ENCODE measurements around the gene MATN4.
A peak's percentile ranks its signal among the peaks of the same experiment; 100 is the strongest.
"Not testable (repeated sequence)": the region's sequence is repeated elsewhere in the genome, so short reads cannot be mapped to it uniquely, and the experiment has no call there.

Gene MATN4

DNA sequence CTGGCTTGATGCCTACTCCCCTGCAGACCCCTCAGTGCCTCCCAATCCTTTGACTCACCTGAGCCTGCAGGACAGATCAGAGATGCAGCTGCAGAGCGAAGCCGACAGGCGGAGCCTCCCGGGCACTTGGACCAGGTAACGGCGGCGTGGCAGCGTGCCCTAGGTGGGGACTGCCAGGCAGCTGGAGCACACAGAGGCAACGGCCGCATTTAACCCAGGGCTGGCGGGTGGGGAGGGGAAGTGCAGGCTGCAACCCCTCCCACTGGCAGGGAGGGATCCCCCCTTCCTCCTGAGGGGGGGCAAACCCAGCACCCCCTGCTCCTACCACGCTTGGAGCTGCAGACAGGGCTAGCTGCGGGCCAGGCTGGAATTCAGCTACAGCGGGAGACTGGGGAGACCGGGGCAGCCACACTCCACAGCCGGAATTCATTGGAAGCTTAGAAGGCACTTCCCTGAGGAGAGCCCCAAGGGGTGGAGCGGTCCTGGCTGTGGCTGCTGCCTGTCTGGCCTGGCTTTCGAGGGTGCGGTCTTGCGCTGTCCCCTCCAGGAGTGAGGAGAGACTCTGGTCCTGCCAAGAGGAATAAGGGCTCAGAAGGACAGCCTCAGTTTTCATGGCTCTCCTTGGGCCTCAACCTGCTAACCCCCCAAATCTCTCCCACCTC, at the start of gene MATN4:
TSS of gene MATN4 (minus strand) at position 183 of the 662 bp plus-strand sequence. CDS start 2,717 bp downstream, outside the sequence.
- no peak for DNase-seq (ENCODE audit: low read depth)

DNA sequence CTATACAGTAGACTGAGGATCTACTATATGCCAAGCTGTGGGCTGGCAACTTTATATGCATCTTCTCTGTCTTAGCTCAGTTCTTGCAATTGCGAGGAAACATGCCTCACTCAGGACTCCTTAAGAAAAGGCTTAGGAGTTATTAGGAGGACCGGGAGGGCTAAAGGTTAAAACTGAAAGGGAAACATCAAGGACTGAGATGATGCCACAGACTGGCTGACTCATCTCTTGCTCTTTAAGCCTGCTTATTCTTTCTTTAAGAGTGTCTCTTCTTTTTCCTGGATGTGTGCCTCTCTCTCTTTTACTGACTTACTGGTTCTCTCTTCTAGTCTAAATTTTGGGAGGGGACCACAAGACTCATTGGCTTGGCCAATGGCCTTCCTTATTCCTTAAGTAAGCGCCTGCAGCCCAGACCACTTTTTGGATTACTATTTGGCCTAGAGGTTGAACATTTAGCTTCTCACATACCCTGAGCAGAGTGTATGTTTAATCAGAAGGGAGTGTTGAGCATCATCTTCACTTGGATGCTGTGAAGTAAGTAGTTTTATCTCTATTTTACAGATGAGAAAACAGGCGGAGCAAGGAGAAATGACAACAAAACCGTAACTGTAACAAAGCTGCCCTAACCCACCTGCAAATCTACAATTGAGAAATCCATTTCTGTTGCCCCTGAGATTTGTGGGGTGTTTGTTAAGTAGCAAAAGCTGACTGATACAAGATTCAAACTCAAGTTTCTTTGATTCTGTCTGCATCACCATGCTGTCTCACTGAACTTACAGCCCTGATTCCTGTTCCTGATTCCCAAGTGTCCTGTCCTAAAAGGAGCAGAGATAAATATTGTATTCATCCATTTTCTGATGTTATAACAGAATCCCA, 47.3 kb upstream of the MATN4 start:
- no peak for DNase-seq (ENCODE audit: low read depth)

DNA sequence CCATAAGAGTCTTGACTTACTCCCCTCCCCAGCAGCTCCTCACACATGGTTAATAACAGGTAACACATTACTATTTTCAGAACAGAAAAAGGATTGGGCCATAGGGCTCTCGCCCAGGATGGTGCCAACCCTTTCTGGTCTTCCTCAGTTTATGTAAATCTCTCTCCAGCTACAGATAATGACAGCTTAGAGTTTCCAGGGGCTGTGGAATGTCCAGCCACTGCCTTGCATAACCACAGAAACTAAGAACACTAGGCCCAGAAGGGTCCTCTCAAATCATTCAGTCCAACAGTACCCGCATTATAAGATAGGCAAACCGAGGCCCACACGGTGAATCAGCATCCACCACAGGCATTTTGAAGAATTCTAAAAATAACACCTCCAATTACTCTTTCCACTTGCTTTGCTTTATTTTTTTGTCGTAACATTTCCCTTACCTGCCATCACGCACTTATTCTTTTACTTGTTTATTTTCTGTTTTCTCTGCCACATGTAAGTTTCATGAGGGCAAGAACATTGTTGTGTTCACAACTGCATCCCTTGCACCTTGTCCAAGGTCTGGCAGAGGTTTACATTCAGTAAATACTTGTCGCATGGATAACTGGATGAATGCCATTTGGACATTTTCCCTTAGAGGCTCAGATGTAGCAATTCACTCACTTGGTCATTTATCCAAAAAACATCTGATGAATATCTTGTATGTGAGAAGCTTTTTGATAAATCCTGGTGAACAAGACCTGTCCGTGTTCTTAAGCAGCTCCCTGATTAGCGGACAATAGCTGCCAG, 46.5 kb upstream of the MATN4 start:
- DNase-seq (ENCODE audit: low read depth), result no peak

GRCh38 chr20:45353746-45354145, 45.6 kb upstream of the MATN4 start:
- no peak for DNase-seq (ENCODE audit: low read depth)

DNA sequence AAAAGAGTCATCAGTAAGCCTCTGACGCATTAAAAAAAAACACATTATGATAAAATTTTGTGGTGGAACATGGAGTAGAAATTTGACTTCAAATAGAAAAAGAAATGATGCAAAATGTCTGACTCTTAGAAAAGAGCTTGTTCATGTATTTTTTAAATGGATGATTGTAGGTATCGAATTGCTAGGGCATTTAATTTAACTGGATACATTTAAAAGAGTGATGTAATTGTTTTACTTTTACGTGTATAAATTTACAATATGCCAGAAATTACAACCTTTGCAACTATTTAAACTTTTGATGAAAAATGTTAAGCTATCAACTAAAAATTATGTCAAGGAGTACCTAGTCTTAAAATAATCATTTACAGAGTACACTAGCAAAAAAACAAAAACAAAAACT, 44.6 kb upstream of the MATN4 start:
- DNase-seq (ENCODE audit: low read depth), result no peak

DNA sequence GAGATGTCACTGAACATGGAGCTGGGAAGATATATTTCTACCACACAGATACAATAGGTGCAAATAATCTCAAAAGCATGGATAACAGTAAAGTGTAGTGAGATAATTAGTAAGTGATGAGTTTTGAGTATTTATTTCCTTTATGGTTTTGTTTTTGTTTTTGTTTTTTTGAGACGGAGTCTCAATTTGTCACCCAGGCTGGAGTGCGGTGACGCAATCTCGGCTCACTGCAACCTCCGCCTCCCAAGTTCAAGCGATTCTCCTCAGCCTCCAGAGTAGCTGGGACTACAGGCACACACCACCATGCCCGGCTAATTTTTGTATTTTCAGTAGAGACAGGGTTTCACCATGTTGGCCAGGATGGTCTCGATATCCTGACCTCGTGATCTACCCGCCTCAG, 42.7 kb upstream of the MATN4 start:
- not testable (repeated sequence) for DNase-seq (ENCODE audit: low read depth)

GRCh38 chr20:45350217-45350616, 42.1 kb upstream of the MATN4 start:
- DNase-seq (ENCODE audit: low read depth), result no peak

DNA sequence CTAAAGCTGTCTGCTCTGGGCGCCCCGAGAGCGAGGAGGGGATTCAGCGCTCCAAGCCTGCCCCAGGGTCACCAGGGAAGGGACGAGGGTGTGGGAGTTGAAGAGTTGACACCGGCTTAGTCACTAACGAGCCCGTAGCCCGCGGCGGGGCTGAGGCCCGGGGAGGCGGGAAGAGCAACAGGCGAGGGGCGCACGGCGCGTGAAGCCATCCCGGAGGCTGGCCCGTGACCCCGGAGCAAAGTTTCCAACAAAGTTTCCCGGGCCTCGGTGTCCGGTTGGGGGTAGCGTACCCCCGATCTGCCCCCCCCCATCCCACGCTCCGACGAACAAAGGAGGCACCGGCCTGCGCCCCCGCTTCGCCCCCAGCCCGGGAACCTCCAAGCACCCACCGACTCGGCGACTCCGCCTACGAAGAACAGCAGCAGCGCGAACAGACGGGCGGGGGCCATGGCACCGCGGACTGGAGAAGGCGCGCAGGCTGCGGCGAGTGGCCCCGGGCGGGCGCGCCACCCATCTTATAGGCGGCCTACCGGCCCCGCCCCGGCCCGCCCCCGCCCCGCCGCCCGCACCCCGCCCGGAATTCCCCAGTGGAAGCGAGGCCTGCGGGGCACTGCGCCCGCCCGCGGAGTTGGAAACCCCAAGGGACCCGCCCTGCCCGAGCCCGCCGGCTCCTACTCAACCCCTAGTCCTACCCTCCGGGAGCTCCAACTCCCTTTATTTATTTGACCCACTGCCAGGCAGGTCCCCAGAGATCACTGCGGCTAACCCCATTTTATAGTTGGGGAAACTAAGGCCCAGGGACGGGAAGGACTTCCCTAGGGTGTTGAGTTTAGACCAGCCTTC, 40.1 kb upstream of the MATN4 start, which contains the start of gene SDC4:
TSS of gene SDC4 (minus strand) at position 489 of the 843 bp plus-strand sequence. CDS start at position 449, 40 bp downstream.
- DNase-seq (ENCODE audit: low read depth), result peak; percentile 65

- DNase-seq (ENCODE audit: low read depth), result no peak
These were observed 39.3 kb upstream of the MATN4 start for GRCh38 chr20:45347297-45347935.

- DNase-seq (ENCODE audit: low read depth), result no peak
These were observed 38.8 kb upstream of the MATN4 start for GRCh38 chr20:45346851-45347250.

DNA sequence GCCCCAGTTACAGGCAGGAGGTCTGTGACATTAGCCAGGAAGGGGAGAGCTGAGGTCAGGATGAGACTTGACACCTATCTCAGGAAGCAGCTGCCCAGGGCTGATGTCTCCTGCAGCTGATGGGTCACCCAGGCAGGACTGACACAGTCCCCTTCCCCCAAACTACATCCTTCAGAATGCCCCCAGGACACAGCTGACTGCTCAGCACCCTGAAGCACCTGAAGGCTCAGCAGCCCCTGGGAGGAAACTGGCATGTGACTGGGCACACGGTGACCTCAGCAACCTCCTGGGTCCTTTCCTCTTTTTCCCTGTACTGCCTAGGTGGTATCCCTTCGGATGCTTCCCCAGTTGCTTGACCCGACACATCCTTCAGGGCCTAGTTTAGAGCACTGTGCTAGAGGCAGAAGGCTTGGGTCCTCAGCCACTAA, 38.2 kb upstream of the MATN4 start:
- no peak for DNase-seq (ENCODE audit: low read depth)

DNA sequence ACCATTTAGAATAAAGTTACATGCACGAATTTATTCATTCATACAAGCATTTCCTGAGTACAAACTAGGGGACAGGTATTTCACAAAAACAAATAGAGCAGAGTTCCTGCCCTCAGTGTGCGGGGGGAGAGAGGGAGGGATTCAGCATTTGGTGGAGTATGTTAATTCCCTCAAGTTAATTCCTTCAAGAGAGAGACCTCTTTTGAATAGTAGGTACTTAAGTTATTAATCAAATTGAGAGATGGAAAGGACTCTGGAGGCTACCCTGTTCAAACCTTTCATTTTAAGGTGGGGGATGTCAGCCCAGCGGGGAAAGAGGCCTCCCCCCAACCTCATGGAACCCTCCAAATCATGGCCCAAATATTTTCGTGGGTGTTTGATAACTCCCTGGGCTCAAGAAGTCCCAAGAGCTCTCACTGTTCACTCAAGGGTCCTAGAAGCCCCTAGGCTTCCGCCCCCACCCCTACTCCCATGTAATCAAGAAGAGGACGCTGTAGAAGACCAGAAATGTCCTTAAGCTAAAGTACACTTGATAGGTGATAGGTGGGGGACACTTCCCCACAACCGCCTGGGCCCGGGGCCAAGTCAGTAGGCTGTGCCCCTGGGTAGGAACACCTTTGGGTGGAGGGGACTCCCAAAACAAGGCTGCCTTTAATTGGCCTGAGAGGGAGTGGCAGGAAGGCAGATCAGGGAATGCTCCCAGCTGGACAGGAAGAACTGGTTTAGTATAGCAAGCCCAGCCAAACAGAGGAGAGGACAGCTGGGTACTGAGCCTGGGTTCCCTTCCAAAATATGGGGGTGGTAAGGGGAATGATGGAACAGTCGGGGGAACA, 37.2 kb upstream of the MATN4 start:
- DNase-seq (ENCODE audit: low read depth), result no peak

- DNase-seq (ENCODE audit: low read depth), result no peak
These were observed 36.2 kb upstream of the MATN4 start for GRCh38 chr20:45344168-45344860.

- no peak for DNase-seq (ENCODE audit: low read depth)
These were observed 35.6 kb upstream of the MATN4 start for GRCh38 chr20:45343532-45344167.

DNA sequence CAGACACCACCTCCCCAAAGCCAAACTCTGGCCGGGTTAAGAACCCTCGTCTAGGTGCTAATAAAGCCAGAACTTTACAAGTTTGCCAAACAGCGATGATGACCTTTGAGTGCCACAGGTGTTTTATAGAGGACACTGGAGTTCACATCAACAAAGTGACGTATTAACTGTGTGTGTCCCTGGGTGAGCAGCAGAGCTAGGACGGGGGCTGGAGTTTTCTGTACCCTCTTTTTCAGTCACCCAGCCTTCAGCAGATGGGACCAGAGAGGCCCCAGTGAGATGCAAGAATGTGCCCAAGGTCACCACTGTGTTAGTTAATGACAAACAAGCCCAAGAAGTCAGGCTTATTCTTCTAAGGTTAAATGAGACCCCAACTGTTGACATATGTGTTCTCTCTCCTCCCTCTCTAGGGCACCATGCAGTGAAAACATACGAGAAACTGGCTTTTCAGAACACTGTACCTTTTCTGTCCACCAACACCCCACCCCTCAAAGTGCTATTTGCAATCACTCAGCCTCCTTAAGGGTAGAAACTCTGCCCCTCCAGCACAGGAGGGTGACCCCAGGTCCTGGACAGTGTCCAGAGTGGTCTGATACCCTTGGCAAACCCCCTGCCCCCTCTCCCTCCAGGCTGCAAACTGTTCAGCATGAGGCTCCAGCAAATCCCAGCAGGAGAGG, 34.9 kb upstream of the MATN4 start:
- DNase-seq (ENCODE audit: low read depth), result no peak

GRCh38 chr20:45341939-45342854, 34.1 kb upstream of the MATN4 start:
- DNase-seq (ENCODE audit: low read depth), result no peak

GRCh38 chr20:45341579-45341938, 33.5 kb upstream of the MATN4 start:
- no peak for DNase-seq (ENCODE audit: low read depth)
